ENCODE measurements around the gene WDR64.

GRCh38 chr1:241773991-241774390 is 121.9 kb downstream of the WDR64 start:
- TF ChIP-seq, protein P1, sequence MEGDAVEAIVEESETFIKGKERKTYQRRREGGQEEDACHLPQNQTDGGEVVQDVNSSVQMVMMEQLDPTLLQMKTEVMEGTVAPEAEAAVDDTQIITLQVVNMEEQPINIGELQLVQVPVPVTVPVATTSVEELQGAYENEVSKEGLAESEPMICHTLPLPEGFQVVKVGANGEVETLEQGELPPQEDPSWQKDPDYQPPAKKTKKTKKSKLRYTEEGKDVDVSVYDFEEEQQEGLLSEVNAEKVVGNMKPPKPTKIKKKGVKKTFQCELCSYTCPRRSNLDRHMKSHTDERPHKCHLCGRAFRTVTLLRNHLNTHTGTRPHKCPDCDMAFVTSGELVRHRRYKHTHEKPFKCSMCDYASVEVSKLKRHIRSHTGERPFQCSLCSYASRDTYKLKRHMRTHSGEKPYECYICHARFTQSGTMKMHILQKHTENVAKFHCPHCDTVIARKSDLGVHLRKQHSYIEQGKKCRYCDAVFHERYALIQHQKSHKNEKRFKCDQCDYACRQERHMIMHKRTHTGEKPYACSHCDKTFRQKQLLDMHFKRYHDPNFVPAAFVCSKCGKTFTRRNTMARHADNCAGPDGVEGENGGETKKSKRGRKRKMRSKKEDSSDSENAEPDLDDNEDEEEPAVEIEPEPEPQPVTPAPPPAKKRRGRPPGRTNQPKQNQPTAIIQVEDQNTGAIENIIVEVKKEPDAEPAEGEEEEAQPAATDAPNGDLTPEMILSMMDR (IDR thresholded peaks at IDR 0.05), result no peak
- TF ChIP-seq POLR2AphosphoS5 (IDR thresholded peaks at IDR 0.05), result no peak
